SKM-1 (cell line): ENCODE measurements around the gene ABCF1.

Source experiments
- DNase-seq: peaks from one replicate; lab custom pipeline; 2025; ENCODE audit not compliant: unreplicated experiment; lab: John Stamatoyannopoulos, UW

ABCF1 gene

DNA sequence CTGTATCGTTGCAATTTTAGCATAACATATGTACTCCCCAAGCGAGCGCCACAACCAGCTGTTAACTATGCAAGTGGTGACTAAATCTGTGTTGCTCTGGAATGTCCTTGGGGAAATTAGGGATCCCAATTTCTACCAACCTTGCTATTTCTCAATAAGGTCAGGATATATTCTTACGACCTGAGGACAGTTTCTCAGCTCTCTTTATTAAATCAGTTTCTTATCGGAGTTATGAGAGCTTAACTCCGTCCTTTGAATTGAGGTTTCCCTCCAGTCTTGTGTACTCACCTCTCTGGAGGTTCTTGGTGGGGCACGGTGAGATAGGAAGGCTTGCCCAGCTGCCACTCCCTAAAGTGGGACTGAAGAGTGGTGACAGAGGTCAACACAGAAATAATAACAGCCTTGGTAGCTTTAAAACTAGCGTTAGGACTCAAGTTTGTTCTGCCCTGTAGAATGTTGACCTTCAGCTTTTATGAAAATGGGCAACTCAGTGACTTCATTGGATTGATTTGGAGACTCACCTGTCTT is 47.1 kb downstream of the ABCF1 start:
- DNase-seq = no peak

DNA sequence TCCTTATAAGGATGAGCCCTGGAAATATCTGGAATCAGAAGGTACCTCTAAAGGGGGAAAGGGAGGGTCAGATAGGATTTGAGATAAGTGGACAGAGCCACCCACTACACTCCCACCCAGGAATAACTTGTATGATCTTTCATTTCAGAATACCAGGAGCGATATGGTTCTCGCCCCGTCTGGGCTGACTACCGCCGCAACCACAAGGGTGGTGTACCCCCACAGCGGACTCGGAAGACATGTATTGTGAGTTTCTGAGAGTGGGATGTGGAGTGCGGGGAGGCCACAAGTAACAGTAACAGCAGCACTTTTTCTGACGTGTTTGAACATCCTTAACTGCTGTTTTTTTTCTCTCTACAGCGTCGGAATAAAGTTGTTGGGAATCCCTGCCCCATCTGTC is 48.3 kb downstream of the ABCF1 start:
- no peak for DNase-seq

DNA sequence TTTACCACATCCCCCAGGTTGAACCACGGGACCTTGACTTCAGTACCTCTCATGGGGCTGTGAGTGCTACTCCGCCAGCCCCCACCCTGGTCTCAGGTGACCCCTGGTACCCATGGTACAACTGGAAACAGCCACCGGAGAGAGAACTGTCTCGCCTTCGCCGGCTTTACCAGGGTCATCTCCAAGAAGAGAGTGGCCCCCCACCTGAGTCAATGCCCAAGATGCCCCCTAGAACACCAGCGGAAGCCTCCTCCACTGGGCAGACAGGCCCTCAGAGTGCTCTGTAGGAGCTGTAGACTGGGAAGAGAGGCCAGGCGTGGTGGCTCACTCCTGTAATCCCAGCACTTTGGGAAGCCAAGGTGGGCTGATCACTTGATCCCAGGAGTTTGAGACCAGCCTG is 54.3 kb downstream of the ABCF1 start:
- DNase-seq = no peak

DNA sequence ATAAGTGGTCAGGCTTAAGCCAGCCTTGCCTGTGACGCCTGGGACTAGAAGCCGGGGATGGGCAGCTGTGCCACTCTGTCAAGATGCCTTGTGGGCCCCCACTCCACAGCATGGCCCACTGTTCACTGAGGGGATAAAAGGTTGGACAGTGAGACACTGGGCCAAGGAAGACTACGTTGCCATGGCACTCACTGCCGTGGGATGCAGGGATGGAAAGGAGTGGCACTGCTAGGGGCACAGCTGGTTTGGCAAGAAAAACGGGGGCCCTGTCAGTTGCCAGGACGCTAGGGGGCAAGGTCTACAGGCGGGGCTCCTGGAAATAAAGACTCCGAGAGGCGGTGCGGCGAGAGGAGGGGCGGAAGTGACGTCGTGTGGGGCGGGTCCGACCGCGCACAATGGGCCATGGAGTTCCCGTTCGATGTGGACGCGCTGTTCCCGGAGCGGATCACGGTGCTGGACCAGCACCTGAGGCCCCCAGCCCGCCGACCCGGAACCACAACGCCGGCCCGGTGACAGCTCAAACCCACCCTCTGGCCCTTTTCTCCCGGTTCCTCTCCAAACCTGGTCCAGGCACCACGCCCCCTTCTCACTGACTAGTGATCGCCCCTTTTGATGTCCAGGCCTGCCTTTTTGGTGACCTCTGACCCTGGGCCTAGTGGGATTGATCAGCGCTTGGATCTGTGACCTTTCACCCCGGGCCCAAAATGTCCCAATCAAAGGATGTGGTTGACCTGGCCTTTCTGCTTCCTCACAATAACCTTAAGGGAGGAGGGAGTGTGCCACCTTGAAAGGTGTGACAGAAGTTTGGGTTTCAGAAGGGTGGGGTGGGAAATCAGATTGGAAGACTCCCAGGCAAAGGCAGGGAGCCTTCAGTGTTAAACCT is 55.5 kb downstream of the ABCF1 start, which contains the start of gene ATAT1:
TSS of gene ATAT1 (plus strand) at position 391 of the 883 bp plus-strand sequence.
- DNase-seq = no peak

DNA sequence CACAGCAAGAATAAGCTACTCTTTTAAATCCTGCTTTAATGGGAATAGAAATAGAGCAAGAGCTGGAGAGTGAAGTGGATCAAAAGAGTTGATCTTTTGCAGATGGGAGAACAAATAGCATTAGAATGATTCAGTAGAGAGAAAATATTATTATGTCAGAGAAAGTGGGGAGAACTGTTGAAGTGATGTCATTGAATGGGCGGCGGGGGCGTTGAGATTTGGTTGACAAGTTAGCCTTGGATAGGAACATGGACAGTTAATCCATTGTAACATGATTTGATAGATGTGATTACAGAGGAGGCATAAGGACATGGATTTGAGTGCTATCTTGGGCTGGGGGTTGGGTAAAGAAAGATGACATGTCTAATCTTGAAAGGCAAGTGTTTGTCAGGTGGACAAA is 64.6 kb downstream of the ABCF1 start:
- DNase-seq = no peak

DNA sequence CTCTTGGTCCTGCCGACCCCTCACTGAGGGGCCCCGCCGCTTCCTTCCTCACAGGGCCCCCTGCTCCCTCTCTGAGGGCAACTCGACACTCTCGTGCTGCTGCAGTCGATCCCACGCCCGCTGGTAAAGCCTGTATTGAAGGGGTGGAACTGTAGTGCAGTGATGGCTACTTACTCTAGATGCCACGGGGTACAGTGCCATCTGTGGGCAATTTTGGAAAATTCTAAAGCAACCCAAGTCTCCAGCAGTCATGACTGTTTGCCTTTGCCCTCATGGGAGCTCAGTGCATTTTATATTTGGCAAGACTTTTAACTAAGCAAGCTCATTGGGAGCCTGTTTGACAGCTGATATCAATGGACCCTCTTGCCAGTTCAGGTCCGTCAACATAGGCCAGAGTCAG is 69.2 kb downstream of the ABCF1 start:
- no peak for DNase-seq

DNA sequence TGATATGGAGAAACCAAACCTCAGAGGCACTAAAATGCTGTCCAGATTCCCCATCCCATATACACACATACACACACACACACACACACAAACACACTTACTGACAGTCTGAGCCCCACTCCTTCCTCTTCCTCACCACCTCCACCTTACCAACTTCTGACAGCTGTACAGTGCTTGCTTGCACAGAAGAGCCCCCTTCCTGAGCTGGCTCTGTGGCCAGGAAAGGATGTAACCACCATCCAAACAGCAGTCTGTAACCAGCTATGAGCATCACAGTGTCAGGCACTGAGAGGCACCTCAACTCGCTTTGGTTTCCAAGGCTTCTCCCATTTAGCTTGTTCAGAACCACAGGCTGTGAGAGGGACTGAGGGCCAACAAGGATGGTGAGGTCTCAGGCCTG is 69.8 kb downstream of the ABCF1 start:
- no peak for DNase-seq
